NCI-H524 (cell line): Measurements from ENCODE around the gene AGAP3.

Experiments
- DNase-seq, 2 experiments: peaks; one replicate each; lab custom pipeline; 2025; lab: John Stamatoyannopoulos, UW

The AGAP3 gene

GRCh38 chr7:151088019-151088855 lies 2.0 kb downstream of the AGAP3 start:
- DNase-seq: no peak

GRCh38 chr7:151088856-151089699 lies 2.8 kb downstream of the AGAP3 start:
- peak; percentile 63 to 89 for DNase-seq

GRCh38 chr7:151089893-151090730 lies 3.8 kb downstream of the AGAP3 start:
- DNase-seq: peak; percentile 56 to 83

GRCh38 chr7:151091003-151091402 lies 4.7 kb downstream of the AGAP3 start:
- DNase-seq: no peak

- DNase-seq: no peak
Measured at GRCh38 chr7:151091431-151091830, 5.2 kb downstream of the AGAP3 start.

- DNase-seq: no peak
Measured at GRCh38 chr7:151091988-151092387, 5.7 kb downstream of the AGAP3 start.

GRCh38 chr7:151093748-151094147 lies 7.5 kb downstream of the AGAP3 start:
- DNase-seq: no peak

- no peak for DNase-seq
Measured at GRCh38 chr7:151094675-151095074, 8.4 kb downstream of the AGAP3 start.

- no peak for DNase-seq
Measured at GRCh38 chr7:151095123-151095797, 9.0 kb downstream of the AGAP3 start.

GRCh38 chr7:151095828-151096475 lies 9.7 kb downstream of the AGAP3 start:
- no peak for DNase-seq

GRCh38 chr7:151099486-151100211 lies 13.4 kb downstream of the AGAP3 start:
- no peak for DNase-seq

GRCh38 chr7:151100921-151101320 lies 14.6 kb downstream of the AGAP3 start:
- DNase-seq: no peak

- DNase-seq: no peak
Measured at GRCh38 chr7:151101621-151102396, 15.5 kb downstream of the AGAP3 start.

- DNase-seq: no peak
Measured at GRCh38 chr7:151102991-151103390, 16.7 kb downstream of the AGAP3 start.

- DNase-seq: no peak
Measured at GRCh38 chr7:151103973-151104372, 17.7 kb downstream of the AGAP3 start.

- no peak for DNase-seq
Measured at GRCh38 chr7:151104411-151105235, 18.3 kb downstream of the AGAP3 start.

- DNase-seq: peak; percentile 94 to 96
Measured at GRCh38 chr7:151107882-151108281, 21.6 kb downstream of the AGAP3 start.
